ENCODE results near the gene GLOD4. TPM values are rescaled to one million over a fixed set of nuclear protein-coding genes. Genes with fewer than 3 reads are reported as not detected.
A peak's percentile ranks its signal among the peaks of the same experiment; 100 is the strongest.

The GLOD4 gene
- total and polyA plus RNA-seq, 10 of the 15 experiments (the other 5 are each of a cell fraction or from before 2014, with no cell fraction given), result 40.8 to 107 (median 81.2) TPM

DNA sequence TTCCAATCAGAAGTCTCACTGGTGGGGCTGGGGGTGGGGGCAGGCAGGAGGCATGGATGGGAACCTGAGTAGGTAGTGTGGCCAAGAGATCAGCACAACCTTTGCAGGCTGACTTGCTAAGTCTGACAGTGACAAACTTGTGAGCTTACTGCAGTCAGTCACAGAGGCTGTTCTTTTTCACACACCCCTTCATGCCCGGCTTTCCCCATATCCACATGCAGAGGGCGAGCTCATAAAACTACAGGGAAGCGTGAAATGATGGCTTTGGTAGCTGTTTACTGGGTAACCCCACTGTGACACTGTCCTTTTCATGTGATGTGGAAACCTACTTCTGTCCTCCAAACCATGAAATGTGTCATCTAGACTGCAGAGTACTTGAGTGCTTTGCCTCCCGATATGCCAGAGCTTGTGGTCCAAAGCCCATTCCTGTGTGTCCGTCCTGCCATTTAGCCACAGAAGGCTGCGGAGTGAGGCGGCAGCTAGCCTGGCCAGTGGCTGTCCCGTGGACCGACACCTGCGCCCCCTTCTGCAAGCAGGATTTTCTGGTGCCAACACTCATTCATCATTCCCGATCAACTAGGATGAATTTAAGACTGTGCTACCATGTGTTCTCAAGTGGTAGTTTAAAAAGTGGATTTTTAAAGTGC is 39.8 kb downstream of the GLOD4 start:
- H3K9ac ChIP-seq (ENCODE audit: control insufficient read depth, insufficient read depth, low read length), result no peak overlapping the region
- peaks cover 25 to 35% of the 10 kb centered on the region in 2 experiments for H3K36me3 ChIP-seq (ENCODE audit: control insufficient read depth in 2 of 2, insufficient read depth in 2 of 2, low read length in 1 of 2)
- FAIRE-seq (no peak), DNase-seq (ENCODE audit: low read depth, low spot score) (no peak), ATAC-seq (no peak)
- POLR2A ChIA-PET, result interaction anchor here (0.5 to 1.1 kb wide), 2 partner anchors 19 to 24 kb away, joined by 3 to 7 read pairs; no protein-coding TSS in a partner anchor
- CTCF ChIA-PET, result no interaction called here
- no peak overlapping the region for H3K4me3 ChIP-seq
- H4K20me1 ChIP-seq (ENCODE audit: control insufficient read depth, insufficient read depth), result no peaks in the 10 kb centered on the region
- H3K4me1 ChIP-seq (ENCODE audit: control insufficient read depth, insufficient read depth, low read length), result peaks cover 13% of the 10 kb centered on the region
- RAD21 ChIA-PET (ENCODE audit: unreplicated experiment), result no interaction called here
- SMC1A ChIA-PET (ENCODE audit: uncharacterized antibody, unreplicated experiment), result interaction anchor here (0.7 to 1.0 kb wide), 2 partner anchors 8 to 21 kb away, joined by 3 to 4 read pairs; no protein-coding TSS in a partner anchor
- no TSS peak for BruUV-seq (replicated peaks)
- no peak overlapping the region for H3K27ac ChIP-seq (ENCODE audit: control insufficient read depth, insufficient read depth)
- no peaks in the 10 kb centered on the region for H3K27me3 ChIP-seq (replicated peaks in 1 of 2; ENCODE audit: control insufficient read depth in 2 of 2, insufficient read depth in 2 of 2, low read length in 1 of 2)
- no peak overlapping the region for H3K4me2 ChIP-seq (ENCODE audit: control insufficient read depth, insufficient read depth)
- intact Hi-C loops (cut with micrococcal nuclease; ENCODE audit: unreplicated experiment), result no loop called here
- H2AFZ ChIP-seq (ENCODE audit: control insufficient read depth, low read depth, low read length), result no peak overlapping the region
- WGBS (ENCODE audit: insufficient coverage, insufficient replicate concordance, low lambda C conversion rate, missing lambda C conversion rate), result 96% methylated on average over 11 of the region's 11 CpGs
- in situ Hi-C loops (cut with MboI), result no loop called here
- H3K9me3 ChIP-seq (replicated peaks; ENCODE audit: control insufficient read depth, insufficient read depth, low read length), result no peaks in the 10 kb centered on the region; the same call in 2 of the 3 replicates
- peaks cover 6% of the 10 kb centered on the region for H3K79me2 ChIP-seq (ENCODE audit: control insufficient read depth, insufficient read depth, low read length)
- TF ChIP-seq POLR2A (IDR thresholded peaks at IDR 0.05; ENCODE audit: low read depth, low read length), result peak; percentile 51; the same call in 1 of the 2 replicates
- TF ChIP-seq PKNOX1 (IDR thresholded peaks at IDR 0.05), result no peak
- TF ChIP-seq KDM1A (IDR thresholded peaks at IDR 0.05; ENCODE audit: borderline replicate concordance), result no peak
- peak; percentile 51; the same call in 1 of the 2 replicates for TF ChIP-seq POLR2AphosphoS5 (IDR thresholded peaks at IDR 0.05; ENCODE audit: low read length)
- TF ChIP-seq ZNF274 (IDR thresholded peaks at IDR 0.05; ENCODE audit: insufficient read depth, insufficient read length), result no peak
- TF ChIP-seq, protein P1, sequence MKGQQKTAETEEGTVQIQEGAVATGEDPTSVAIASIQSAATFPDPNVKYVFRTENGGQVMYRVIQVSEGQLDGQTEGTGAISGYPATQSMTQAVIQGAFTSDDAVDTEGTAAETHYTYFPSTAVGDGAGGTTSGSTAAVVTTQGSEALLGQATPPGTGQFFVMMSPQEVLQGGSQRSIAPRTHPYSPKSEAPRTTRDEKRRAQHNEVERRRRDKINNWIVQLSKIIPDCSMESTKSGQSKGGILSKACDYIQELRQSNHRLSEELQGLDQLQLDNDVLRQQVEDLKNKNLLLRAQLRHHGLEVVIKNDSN (IDR thresholded peaks at IDR 0.05; ENCODE audit: borderline replicate concordance, extremely low read length, insufficient read depth, low read depth, low read length), result no peak
- TF ChIP-seq JUNB (IDR thresholded peaks at IDR 0.05), result no peak
- no peak for TF ChIP-seq ZNF592 (IDR thresholded peaks at IDR 0.05)
- no peak for TF ChIP-seq TARDBP (IDR thresholded peaks at IDR 0.05; ENCODE audit: borderline replicate concordance)

All from GM12878 (cell line).